ENCODE data around the gene DCLK3.

GRCh38 chr3:36693670-36694069 is 70.7 kb downstream of the DCLK3 start:
- no peak for TF ChIP-seq CTCF (IDR thresholded peaks at IDR 0.05)
- no peak for TF ChIP-seq POLR2AphosphoS5 (IDR thresholded peaks at IDR 0.05)
- no peak for TF ChIP-seq POLR2A (IDR thresholded peaks at IDR 0.05)
